ENCODE measurements around the gene APP. TPM values are rescaled to one million over a fixed set of nuclear protein-coding genes. Genes with fewer than 3 reads are reported as not detected.

The APP gene
- total and polyA plus RNA-seq, 10 of the 15 experiments (the other 5 are each of a cell fraction or from before 2014, with no cell fraction given): 8.8 to 94.9 (median 51.0) TPM

GRCh38 chr21:26179501-26179900 is 8.9 kb upstream of the APP start:
- Histone ChIP-seq H3K9ac (ENCODE audit: control insufficient read depth, insufficient read depth, low read length) (no peak overlapping the region), H3K36me3 (ENCODE audit: control insufficient read depth in 2 of 2, insufficient read depth in 2 of 2, low read length in 1 of 2) (no peaks in the 10 kb centered on the region), H3K27me3 (replicated peaks in 1 of 2; ENCODE audit: control insufficient read depth in 2 of 2, insufficient read depth in 2 of 2, low read length in 1 of 2) (no peaks in the 10 kb centered on the region), H2AFZ (ENCODE audit: control insufficient read depth, low read depth, low read length) (no peak overlapping the region), H3K4me1 (ENCODE audit: control insufficient read depth, insufficient read depth, low read length) (peaks cover 3% of the 10 kb centered on the region; the same call in 1 of the 2 replicates), H3K4me3 (no peak overlapping the region), H4K20me1 (ENCODE audit: control insufficient read depth, insufficient read depth) (no peaks in the 10 kb centered on the region), H3K79me2 (ENCODE audit: control insufficient read depth, insufficient read depth, low read length) (no peaks in the 10 kb centered on the region), H3K4me2 (ENCODE audit: control insufficient read depth, insufficient read depth) (no peak overlapping the region), H3K9me3 (replicated peaks; ENCODE audit: control insufficient read depth, insufficient read depth, low read length) (no peaks in the 10 kb centered on the region), H3K27ac (ENCODE audit: control insufficient read depth, insufficient read depth) (no peak overlapping the region)
- no peak for ATAC-seq
- no peak for DNase-seq (ENCODE audit: low read depth, low spot score)
- no peak for FAIRE-seq
- POLR2A ChIA-PET: no interaction called here
- WGBS (ENCODE audit: insufficient coverage, insufficient replicate concordance, low lambda C conversion rate, missing lambda C conversion rate): 12% methylated on average over 4 of the region's 4 CpGs
- CTCF ChIA-PET: no interaction called here
- SMC1A ChIA-PET (ENCODE audit: uncharacterized antibody, unreplicated experiment): no interaction called here
- RAD21 ChIA-PET (ENCODE audit: unreplicated experiment): no interaction called here
- intact Hi-C loops (cut with micrococcal nuclease; ENCODE audit: unreplicated experiment): no loop called here
- in situ Hi-C loops (cut with MboI): no loop called here
- TF ChIP-seq, protein P1, sequence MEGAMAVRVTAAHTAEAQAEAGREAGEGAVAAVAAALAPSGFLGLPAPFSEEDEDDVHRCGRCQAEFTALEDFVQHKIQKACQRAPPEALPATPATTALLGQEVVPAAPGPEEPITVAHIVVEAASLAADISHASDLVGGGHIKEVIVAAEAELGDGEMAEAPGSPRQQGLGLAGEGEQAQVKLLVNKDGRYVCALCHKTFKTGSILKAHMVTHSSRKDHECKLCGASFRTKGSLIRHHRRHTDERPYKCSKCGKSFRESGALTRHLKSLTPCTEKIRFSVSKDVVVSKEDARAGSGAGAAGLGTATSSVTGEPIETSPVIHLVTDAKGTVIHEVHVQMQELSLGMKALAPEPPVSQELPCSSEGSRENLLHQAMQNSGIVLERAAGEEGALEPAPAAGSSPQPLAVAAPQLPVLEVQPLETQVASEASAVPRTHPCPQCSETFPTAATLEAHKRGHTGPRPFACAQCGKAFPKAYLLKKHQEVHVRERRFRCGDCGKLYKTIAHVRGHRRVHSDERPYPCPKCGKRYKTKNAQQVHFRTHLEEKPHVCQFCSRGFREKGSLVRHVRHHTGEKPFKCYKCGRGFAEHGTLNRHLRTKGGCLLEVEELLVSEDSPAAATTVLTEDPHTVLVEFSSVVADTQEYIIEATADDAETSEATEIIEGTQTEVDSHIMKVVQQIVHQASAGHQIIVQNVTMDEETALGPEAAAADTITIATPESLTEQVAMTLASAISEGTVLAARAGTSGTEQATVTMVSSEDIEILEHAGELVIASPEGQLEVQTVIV (IDR thresholded peaks at IDR 0.05; ENCODE audit: borderline replicate concordance, partially characterized antibody): no peak
- no peak for TF ChIP-seq CBX5 (IDR thresholded peaks at IDR 0.05; ENCODE audit: low read depth)
- TF ChIP-seq HDAC6 (IDR thresholded peaks at IDR 0.05; ENCODE audit: unreplicated experiment): no peak
- TF ChIP-seq TBL1XR1 (IDR thresholded peaks at IDR 0.05; ENCODE audit: low read depth, low read length): no peak
- no peak for TF ChIP-seq NRF1 (conservative IDR thresholded peaks at IDR 0.05; ENCODE audit: low read depth, low read length)
- no peak for TF ChIP-seq NR2C2 (IDR thresholded peaks at IDR 0.05; ENCODE audit: borderline replicate concordance, control insufficient read depth, insufficient read length, low read depth)
- TF ChIP-seq SMC3 (IDR thresholded peaks at IDR 0.05; ENCODE audit: borderline replicate concordance, low read length): no peak
- TF ChIP-seq SIN3A (IDR thresholded peaks at IDR 0.05; ENCODE audit: low read depth, low read length): no peak
- no peak for TF ChIP-seq EZH2 (IDR thresholded peaks at IDR 0.05; ENCODE audit: borderline replicate concordance, control insufficient read depth, low read depth, low read length)
- no peak for TF ChIP-seq TARDBP (IDR thresholded peaks at IDR 0.05; ENCODE audit: borderline replicate concordance)
- TF ChIP-seq SUZ12 (IDR thresholded peaks at IDR 0.05; ENCODE audit: unreplicated experiment): no peak
- TF ChIP-seq NR2C1 (IDR thresholded peaks at IDR 0.05): no peak
- no TSS peak for BruUV-seq (replicated peaks)

Data from GM12878 (cell line).